PFSK-1 (cell line): ENCODE measurements around the gene XYLT1.

Experiments
- FOXP2 ChIP-seq: optimal IDR thresholded peaks from 2 replicates; pipeline ENCODE3; 2011; ENCODE audit warnings: borderline replicate concordance, control low read depth, inconsistent platforms; ENCODE audit not compliant: insufficient read depth; ENCODE audit errors: extremely low read length, extremely low read depth
- POLR2AphosphoS5 ChIP-seq: IDR thresholded peaks from 2 replicates; pipeline ENCODE4 v1.6.1; 2012; ENCODE audit warnings: low read depth, mild to moderate bottlenecking, control low read depth, low read length, moderate library complexity
- REST ChIP-seq, 2 experiments: IDR thresholded peaks; 2 replicates each; pipeline versions ENCODE4 v1.6.1 to v1.8.0; 2011 to 2012; ENCODE audit warnings: low read depth in 2 of 2, low read length in 2 of 2, control low read depth in 1 of 2, inconsistent platforms in 1 of 2, mild to moderate bottlenecking in 1 of 2, moderate library complexity in 1 of 2; ENCODE audit not compliant: insufficient read depth in 1 of 2
- SIN3A ChIP-seq: IDR thresholded peaks from 2 replicates; pipeline ENCODE4 v1.6.1; 2012; ENCODE audit warnings: mild to moderate bottlenecking, low read length, moderate library complexity, borderline replicate concordance; ENCODE audit not compliant: insufficient read depth
- TAF1 ChIP-seq: IDR thresholded peaks from 2 replicates; pipeline ENCODE4 v1.6.1; 2012; ENCODE audit warnings: low read length, control low read depth, borderline replicate concordance; ENCODE audit not compliant: insufficient read depth

- no peak for TF ChIP-seq POLR2AphosphoS5
- TF ChIP-seq REST (IDR thresholded peaks at IDR 0.05; ENCODE audit: insufficient read depth in 1 of 2, low read depth in 2 of 2, low read length in 2 of 2): no peak
- no peak for TF ChIP-seq TAF1
- no peak for TF ChIP-seq SIN3A
- no peak for TF ChIP-seq FOXP2
Observed at GRCh38 chr16:17445421-17445820, 25.3 kb downstream of the XYLT1 start.
